NCI-H526 treated with DMSO at 0.1 percent for 48 hours (cell line): ENCODE data around the gene FBXO42.

Experiments used
- DNase-seq: peaks from one replicate; lab custom pipeline; 2025; lab: John Stamatoyannopoulos, UW

Gene FBXO42

DNA sequence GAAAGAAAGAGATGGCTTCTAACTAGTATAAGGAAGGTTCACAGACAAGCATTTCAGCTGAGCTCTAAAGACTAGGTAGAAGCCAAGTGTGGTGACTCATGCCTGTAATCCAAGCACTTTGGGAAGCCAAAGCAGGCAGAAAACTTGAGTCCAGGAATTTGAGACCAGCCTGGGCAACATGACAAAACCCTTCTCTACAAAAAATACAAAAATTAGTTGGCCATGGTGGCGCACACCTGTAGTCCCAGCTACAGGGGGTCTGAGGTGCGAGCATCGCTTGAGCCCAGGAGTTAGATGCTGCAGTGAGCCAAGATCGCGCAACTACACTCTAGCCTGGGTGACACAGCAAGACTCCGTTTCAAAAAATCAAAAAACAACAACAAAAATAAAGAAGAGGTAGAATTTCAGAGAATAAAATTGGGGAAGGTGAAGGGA lies 27.8 kb downstream of the FBXO42 start:
- DNase-seq: no peak

DNA sequence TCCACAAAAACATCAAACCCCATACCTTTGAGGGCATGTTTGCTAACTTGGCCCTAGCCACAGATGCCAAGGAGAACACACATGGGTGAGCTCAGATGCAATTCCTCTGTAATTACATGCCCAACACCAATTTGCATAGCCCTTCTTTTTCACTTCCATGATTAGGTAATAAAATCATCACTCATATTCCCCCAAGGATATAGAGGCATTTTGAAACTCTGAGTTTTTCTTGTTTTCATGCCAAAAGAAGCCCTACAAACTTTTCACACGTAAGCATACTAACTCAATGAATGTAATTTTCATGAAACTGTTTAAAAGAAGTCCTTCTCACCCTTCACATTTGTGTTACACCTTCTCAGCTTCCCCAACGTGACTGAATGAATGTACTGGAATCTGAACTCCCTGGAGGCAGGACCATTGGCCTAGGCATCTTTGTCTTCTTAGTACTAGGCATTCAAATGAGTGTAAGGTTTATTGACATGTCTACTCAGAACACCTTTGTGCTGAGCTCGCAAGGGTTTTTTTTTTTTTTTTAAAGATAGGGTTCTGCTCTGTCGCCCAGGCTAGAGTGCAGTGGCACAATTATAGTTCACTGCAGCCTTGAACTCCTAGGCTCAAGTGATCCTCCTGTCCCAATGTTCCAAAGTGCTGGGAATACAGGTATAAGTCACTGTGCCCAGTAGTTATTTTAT lies 31.0 kb downstream of the FBXO42 start:
- DNase-seq: peak; percentile 78

DNA sequence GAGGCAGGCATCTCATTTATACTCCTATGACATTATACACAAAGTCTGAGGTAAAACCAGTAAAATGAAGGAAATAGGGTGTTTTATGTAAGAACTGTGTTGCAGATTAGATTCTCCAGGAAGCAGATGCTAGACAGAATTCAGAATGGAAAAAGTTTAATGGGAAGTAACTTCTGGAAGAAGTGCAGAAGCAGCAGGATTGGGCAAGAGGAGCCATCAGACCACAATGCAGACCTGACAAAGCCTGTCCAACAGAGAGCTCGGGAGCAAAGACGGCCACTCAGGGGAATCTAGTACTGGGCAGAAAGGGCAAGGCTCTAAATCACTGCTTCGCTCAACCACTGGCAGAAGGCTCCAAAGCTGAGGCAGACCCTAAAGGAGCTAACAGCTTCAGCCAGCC lies 33.7 kb downstream of the FBXO42 start:
- no peak for DNase-seq

DNA sequence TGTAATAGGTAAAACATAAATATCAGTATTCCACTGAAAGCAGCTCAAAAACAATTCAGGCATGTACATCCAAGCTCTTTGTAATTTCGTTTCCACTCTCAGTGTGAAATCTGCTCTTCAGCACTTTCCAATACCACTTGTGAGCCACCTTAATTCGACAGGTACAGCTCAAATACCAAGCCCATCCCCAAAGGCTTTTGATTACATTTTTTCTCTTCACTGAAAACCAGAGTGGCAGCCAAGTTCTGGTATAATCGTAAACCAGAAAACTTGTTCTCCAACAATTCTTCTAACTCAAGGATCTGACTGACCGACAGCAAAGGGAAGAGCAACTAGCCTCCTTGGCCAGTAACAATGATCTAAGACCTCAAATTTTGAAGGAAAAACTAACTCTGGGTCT lies 36.8 kb downstream of the FBXO42 start:
- no peak for DNase-seq

DNA sequence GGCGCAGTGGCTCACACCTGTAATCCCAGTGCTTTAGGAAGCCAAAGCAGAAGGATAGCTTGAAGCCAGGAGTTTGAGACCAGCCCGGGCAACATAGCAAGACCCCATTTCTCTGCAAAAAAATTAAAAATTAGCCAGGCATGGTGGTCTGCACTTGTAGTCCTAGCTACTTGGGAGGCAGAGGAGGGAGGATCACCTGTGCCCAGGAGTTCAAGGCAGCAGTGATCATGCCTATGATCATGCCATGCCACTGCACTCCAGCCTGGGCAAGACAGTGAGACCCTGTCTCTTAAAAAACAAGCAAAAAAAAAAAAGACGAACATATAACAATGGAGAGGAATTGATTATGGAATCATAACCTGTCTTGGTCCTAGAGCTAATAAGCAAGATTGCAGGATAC lies 45.1 kb downstream of the FBXO42 start:
- DNase-seq: no peak

DNA sequence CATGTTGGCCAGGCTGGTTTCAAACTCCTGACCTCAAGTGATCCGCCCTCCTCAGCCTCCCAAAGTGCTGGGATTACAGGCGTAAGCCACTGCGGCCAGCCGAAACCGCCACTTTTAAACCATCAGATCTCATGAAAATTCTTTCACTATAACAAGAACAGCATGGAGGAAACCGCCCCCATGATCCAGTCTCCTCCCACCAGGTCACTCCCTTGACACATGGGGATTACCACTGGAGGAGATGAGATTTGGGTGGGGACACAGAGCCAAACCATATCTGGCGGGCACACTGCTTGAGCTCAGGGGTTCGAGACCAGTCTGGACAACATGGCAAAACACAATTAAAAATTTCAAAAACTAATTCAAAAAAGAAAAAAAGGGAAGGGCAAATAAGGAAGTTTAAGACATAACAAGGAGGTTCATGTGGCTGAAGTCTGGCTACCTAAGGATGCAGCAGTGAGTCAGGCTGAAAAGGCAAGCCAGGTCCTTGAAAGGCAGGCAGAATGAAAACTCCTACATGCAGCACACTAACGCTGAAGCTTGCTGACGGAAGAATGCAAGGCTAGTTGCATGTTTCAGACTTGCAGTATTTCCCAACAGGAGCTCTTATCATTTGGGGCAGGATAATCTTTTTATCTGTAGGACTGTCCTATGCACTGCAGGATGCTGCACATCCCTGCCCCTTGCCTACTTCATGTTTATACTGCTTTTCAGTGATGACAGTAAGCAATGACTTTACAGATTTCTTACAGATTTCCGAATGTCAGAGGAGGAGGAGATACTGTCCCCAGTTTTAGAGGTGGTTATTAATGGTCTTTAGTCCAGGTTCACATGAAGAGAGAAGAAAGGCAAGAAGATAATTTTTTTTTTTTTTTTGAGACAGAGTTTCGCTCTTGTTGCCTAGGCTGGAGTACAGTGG lies 49.3 kb downstream of the FBXO42 start:
- no peak for DNase-seq

DNA sequence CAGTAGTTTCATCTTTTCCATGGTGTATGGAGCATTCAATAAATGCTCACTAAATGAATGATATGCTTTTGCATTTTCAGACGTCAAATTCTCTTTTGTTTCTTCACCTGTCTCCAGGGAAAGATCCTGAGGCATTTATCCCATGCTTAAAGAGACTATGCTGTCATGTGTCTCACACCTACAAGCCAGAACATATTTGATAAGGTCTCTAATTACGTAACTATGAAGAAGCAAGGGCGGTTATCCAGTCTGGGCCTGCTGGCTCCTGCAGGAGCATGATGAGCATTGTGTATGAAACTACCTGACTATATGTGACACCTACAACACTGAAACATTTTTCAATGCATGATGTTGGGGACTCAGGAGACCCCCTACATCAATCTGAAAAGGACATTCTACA lies 51.8 kb downstream of the FBXO42 start:
- no peak for DNase-seq

DNA sequence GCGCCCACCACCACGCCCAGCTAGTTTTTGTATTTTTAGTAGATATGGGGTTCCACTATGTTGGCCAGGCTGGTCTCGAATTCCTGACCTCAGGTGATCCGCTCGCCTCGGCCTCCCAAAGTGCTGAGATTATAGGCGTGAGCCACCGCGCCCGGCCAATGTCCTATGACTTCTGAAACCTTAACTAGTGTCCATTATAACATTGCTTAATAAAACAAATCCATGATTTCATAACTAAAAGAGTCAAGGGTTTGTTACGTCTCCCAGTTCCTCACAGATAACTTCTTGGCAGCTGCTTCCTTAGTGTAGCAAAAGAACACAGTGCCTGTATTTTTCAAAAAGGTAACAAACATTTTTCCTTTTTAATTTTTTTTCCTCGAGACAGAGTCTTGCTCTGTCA lies 53.6 kb downstream of the FBXO42 start:
- DNase-seq: no peak

DNA sequence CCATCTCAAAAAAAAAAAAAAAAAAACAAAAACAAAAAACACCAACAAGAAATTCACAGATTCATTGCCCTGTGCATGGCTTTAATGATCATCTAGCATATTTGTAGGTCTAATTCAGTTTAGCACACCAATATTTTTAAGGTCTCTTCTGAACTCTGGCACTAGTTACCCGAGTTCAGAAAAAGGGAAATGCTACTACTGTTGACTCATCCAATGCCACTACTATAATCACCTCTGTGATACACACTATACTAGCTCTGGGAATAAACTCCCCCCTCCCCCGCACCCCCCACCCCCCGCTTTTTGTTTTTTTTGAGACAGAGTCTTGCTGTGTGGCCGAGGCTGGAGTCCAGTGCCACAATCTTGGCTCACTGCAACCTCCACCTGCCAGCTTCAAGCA lies 55.6 kb downstream of the FBXO42 start:
- no peak for DNase-seq

DNA sequence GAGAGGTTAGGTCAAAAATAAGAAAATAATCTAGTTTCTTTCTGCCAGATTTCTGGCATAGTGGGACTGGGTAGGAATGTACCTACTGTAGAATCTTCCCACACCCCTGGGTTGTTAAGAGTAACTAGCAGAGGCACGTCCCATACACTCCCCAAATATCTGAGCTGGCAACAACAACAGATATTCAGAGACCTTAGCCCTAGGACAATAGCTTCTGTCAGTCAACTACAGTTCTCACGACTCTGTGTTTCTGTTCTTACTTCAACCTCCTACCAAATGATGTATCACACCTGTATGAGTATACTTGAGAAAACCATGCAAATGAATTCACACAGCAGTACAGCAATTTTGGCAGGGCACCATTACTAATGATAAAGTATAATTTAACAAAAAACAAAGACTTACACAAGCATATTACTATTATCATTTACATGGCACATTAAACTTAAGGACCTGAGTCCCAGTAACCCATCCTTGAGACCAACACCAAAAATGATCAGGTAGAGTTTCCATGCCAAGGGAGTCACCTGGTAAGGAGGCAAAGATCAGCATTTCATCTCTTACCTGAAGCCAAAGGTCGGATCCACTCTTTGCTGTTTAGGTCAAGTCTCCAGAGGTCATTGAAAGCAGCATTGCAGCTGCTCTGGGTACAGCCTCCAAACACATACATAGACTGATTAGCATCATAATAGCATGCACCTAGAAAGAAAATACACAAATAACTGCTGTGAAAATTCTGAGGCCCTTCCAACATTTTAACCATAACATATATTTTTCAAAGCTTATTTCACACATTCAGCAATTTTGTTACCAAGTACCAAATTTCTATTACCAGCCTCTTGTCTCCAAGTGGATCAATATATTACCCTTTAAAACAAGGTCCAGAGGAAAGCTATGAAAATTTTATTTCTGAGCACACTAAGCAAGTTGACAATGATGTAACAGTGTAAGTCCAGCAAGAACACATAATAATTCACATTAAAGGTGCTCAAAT lies 57.8 kb downstream of the FBXO42 start:
- DNase-seq: no peak

DNA sequence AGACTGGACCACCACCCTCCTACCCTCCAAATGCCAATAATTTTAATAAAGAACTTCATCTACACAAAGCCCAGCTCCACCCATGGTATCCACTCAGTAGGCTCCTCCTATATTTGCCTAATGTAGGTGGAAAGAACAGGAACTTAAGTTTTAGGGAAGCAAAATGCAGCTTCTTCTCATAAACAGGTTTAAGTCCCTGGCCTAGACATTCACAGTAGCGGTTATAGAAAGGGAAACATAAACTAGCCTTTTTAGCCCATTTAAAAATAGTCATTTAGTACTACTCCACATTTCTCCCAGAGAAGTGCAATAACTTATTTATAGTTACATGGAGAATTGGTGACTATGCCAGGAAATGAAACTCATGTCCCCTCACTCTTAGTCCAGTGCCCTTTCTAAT lies 58.7 kb downstream of the FBXO42 start:
- no peak for DNase-seq

DNA sequence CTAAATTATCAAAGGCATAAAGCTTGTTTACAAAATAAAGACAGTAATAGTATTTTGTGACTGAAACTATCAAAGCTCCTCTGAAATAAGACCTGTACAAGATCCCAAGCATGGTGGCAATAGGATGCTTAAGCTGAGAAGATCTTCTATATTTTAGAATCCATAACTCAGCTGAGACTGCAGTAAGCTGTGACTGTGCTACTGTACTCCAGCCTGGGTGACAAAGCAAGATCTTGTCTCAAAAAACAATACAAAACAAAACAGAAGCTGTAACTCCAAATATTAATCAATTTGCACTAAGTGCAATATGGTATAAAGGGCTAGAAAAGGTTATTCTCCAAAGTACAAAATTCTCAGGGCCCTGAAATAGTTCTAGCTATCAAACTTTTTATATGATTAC lies 59.5 kb downstream of the FBXO42 start:
- DNase-seq: no peak

DNA sequence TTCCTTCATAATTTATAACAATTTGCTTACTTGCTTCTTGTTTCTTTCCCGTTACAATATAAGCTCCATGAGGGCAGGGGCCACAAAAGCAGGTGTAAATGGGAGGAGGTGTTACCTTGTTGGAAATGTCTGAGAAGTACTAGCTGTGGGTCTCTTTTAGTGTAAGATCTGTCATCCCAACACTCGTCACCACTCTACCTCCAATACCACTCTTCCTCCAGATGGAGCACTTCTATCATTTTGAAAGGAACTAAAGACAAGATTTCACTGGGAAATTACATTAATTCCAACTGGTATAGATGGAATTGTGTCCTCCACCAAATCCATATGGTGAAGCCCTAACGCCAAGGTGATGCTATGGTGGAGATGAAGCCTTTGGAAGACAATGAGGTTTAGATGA lies 62.3 kb downstream of the FBXO42 start:
- no peak for DNase-seq

DNA sequence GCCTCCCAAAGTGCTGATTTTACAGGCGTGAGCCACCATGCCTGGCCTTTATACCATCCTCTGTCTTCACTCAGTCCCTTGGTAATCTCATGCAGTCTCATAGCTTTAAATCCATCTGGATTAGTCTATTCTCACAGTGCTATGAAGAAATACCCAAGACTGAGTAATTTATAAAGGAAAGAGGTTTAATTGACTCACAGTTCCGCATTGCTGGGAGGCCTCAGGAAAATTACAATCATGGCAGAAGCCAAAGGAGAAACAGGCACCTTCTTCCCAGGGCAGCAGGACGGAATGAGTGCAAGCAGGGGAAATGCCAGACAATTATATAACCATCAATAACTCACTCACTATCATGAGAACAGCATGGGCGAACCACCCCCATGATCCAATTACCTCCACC lies 66.2 kb downstream of the FBXO42 start:
- DNase-seq: no peak

DNA sequence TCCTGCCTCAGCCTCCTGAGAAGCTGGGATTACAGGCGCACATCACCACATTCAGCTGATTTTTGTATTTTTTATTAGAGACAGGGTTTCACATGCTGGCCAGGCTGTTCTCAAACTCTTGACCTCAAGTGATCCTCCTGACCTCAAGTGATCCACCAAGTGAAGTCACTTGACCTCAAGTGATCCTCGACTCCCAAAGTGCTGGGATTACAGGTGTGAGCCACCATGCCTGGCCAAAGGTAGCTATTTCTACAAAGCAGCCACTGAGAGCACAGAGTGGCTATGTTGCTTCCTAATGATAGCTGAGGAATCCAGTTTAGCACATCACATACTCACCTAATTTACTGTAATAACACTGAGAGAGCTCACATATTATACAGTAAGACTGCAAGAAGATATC lies 70.5 kb downstream of the FBXO42 start:
- DNase-seq: no peak

DNA sequence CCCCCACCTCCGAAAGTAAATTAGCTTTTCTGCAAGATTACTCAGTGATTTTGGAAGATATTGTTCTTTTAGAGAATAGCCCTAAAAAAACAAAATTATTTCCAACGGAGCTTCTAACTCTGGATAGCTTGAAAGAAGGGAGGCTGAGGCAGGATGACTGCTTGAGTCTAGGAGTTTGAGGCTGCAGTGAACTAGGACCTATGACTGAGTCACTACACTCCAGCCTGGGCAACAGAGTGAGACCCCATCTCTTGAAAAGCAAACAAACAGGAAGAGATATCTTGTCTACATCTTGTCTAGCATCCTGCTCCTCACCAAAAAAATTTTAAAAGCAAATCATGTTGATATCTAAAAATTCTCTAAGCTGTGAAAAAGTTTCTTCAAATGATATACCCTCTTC lies 73.1 kb downstream of the FBXO42 start:
- DNase-seq: no peak

DNA sequence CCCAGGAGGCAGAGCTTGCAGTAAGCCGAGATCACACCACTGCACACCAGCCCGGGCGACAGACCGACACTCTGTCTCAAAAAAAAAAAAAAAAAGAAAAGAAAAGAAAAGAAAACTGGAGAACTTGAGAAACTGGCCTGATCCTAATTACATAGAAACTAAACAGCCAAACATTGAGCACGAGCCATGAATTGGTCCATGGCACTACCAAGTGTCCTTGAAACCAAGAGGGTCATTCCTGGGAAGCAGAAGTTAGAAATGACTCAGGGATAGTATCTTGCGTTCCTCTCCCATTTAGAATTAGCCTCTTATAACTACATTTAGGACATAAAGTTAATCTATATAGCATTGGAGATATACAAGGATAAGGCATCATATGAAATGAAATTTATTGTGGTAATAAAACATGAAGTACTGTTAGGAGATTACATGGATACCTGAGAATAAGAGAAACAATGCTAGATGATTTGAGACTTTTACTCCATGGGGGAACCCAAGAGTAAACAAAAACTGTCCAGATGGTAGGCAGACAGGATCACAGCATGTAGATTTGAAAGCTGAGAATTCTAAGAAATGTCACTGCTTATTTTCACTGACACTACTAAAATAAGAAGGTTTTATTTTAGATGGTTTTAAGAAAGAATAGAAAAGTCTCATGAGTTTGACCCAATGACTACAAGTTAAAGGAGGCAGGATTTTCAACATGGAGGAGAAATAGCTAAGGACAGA lies 75.8 kb downstream of the FBXO42 start:
- DNase-seq: no peak

DNA sequence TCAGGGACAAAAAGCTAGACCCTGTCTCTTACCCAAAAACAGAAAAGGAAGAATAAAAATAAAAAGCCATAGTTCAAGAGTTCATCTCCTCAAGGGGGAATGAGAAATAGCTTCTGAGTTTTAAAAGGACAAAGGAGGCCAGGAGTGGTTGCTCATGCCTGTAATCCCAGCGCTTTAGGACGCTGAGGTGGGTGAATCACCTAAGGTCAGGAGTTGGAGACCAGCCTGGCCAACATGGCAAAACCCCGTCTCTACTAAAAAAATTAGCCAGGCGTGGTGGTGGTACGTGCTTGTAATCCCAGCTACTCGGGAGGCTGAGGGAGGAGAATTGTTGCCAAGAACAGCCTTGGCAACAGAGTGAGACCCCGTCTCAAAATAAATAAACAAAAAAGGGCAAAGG lies 76.7 kb downstream of the FBXO42 start:
- DNase-seq: no peak

DNA sequence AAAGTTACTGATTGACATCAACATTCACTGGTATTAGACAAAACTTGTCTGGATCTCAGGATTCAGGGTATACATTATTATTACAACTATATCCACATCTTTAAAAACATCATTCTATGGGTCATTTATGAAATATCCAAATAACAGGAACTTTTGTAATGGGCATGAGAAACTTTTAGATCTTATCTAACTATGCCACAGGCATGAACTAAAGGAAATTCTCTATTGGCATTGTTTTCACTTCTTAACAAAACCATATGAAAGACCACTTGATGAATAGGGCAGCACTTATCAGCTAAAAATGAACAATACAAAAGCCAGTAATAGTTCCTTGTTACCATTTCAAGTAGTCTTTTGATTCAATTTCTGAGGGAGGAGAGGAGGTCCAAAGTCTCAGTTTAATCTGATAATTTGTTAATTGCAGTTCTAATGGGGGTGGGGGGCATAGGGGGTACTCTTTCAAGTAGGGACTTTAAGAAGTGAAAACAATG lies 84.5 kb downstream of the FBXO42 start:
- DNase-seq: no peak

DNA sequence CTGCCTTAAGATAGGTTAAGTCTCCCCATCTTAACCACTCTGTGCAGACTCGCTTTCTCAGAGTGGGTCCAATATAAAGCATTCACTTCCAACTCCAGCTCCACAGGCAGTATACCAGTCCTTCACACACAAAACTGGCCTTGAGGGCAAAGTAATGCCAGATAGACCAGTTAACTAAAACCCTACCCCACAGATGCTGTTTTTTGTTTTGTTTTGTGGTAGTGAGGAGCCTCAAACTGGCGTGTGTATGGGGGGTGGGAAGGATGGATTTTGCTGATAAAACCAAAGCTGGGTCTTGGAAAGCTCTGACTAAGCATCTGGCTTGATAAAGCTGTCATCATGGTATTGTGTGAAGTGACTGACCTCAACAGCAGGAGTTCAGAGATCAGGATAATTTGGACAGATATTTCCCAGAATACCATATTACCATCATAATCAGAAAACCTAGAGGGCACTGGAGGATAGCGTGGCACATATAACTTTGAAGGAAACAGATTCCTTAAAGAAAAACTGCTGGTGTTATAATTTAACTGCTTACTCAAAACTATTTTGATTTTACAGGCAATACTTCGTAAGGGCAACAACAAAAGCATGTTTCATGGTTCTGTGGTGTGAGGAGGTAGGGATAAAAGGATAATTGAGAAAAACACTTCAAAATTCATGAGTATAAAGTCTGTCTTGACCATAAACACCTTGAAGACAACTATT lies 85.7 kb downstream of the FBXO42 start:
- no peak for DNase-seq

DNA sequence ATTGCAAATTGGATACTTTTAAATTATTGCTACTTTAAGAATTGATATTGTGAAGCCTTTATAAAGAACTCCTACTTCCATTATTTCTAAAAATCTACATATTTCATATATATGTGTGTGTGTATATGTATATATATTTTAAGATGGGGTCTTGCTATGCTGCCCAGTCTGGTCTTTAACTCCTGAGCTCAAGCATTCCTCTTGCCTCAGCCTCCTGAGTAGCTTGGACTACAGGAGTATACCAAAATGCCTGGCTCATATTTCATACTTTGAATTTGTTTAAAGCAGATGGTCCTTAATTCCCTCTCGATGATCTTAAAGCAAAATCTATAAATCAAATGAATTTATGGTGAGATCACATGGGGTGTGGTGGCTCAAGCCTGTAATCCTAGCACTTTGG lies 90.2 kb downstream of the FBXO42 start:
- DNase-seq: no peak
